HEK293T (cell line): ENCODE results near the gene FBXO39.
"Not testable (repeated sequence)": the region's sequence is repeated elsewhere in the genome, so short reads cannot be mapped to it uniquely, and the experiment has no call there.

Experiments
- CTBP1 ChIP-seq: fragments of 450-650 bp; IDR thresholded peaks from 2 replicates; pipeline ENCODE4 v1.6.1; 2016; ENCODE audit warnings: borderline replicate concordance
- FOXA1 ChIP-seq: fragments of 450-650 bp; IDR thresholded peaks from 2 replicates; pipeline ENCODE4 v1.6.1; 2016; ENCODE audit warnings: mild to moderate bottlenecking
- FOXM1 ChIP-seq: fragments of 450-650 bp; IDR thresholded peaks from 2 replicates; pipeline ENCODE4 v1.6.1; 2017; ENCODE audit warnings: mild to moderate bottlenecking, borderline replicate concordance
- NFRKB ChIP-seq: fragments of 450-650 bp; IDR thresholded peaks from 2 replicates; pipeline ENCODE4 v1.6.1; 2016; ENCODE audit warnings: mild to moderate bottlenecking, moderate library complexity
- PKNOX1 ChIP-seq: fragments of 450-650 bp; IDR thresholded peaks from 2 replicates; pipeline ENCODE4 v1.6.1; 2016
- SP1 ChIP-seq: fragments of 450-650 bp; IDR thresholded peaks from 2 replicates; pipeline ENCODE4 v1.6.1; 2017

DNA sequence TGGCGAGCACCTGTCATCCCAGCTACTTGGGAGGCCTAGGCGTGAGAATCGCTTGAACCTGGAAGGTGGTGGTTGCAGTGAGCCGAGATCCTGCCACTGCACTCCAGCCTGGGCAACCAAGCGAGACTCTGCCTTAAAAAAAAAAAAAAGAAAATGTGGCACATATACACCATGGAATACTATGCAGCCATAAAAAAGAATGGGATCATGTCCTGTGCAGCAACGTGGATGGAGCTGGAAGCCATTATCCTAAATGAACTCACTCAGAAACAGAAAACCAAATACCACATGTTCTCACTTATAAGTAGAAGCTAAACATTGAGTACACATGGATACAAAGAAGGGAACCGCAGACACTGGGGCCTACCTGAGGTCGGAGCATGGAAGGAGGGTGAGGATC is 1.1 kb upstream of the FBXO39 start:
- TF ChIP-seq NFRKB, PKNOX1, FOXA1, SP1, CTBP1, FOXM1: not testable (repeated sequence)
